ENCODE results near the gene CNKSR2. TPM values are rescaled to one million over a fixed set of nuclear protein-coding genes. Genes with fewer than 3 reads are reported as not detected.
"Not testable (repeated sequence)": the region's sequence is repeated elsewhere in the genome, so short reads cannot be mapped to it uniquely, and the experiment has no call there.

CNKSR2 gene
- total and polyA plus RNA-seq, 10 of the 15 experiments (the other 5 are each of a cell fraction or from before 2014, with no cell fraction given) = 0.02 to 0.69 (median 0.18) TPM; not detected in 4

GRCh38 chrX:21529771-21530170 is 155.6 kb downstream of the CNKSR2 start (continued):
- no peak for TF ChIP-seq NR2C2 (IDR thresholded peaks at IDR 0.05; ENCODE audit: borderline replicate concordance, control insufficient read depth, insufficient read length, low read depth)
- TF ChIP-seq MTA2 (IDR thresholded peaks at IDR 0.05; ENCODE audit: low read depth) = no peak
- no peak for TF ChIP-seq BMI1 (IDR thresholded peaks at IDR 0.05; ENCODE audit: borderline replicate concordance)
- no peak for TF ChIP-seq MAX (IDR thresholded peaks at IDR 0.05; ENCODE audit: low read depth, low read length)

GRCh38 chrX:21544642-21545041 is 170.4 kb downstream of the CNKSR2 start:
- BruUV-seq (replicated peaks); FAIRE-seq; SMC1A ChIA-PET (ENCODE audit: uncharacterized antibody, unreplicated experiment); DNase-seq (ENCODE audit: low read depth, low spot score); H4K20me1 ChIP-seq (ENCODE audit: control insufficient read depth, insufficient read depth); H3K4me1 ChIP-seq (ENCODE audit: control insufficient read depth, insufficient read depth, low read length); intact Hi-C loops (cut with micrococcal nuclease; ENCODE audit: unreplicated experiment); H3K36me3 ChIP-seq (ENCODE audit: control insufficient read depth in 2 of 2, insufficient read depth in 2 of 2, low read length in 1 of 2); RAD21 ChIA-PET (ENCODE audit: unreplicated experiment); H3K9me3 ChIP-seq (replicated peaks; ENCODE audit: control insufficient read depth, insufficient read depth, low read length); H3K9ac ChIP-seq (ENCODE audit: control insufficient read depth, insufficient read depth, low read length); in situ Hi-C loops (cut with MboI); ATAC-seq; H3K4me2 ChIP-seq (ENCODE audit: control insufficient read depth, insufficient read depth); H3K4me3 ChIP-seq; H2AFZ ChIP-seq (ENCODE audit: control insufficient read depth, low read depth, low read length); CTCF ChIA-PET; H3K27ac ChIP-seq (ENCODE audit: control insufficient read depth, insufficient read depth); H3K27me3 ChIP-seq (replicated peaks in 1 of 2; ENCODE audit: control insufficient read depth in 2 of 2, insufficient read depth in 2 of 2, low read length in 1 of 2); POLR2A ChIA-PET; H3K79me2 ChIP-seq (ENCODE audit: control insufficient read depth, insufficient read depth, low read length): not testable (repeated sequence)
- WGBS (ENCODE audit: insufficient coverage, insufficient replicate concordance, low lambda C conversion rate, missing lambda C conversion rate) = 24% methylated on average over 10 of the region's 10 CpGs

- ChIA-PET CTCF (interaction anchor here (0.5 kb wide), 1 partner anchor 67 kb away, joined by 3 read pairs; no protein-coding TSS in a partner anchor), SMC1A (ENCODE audit: uncharacterized antibody, unreplicated experiment) (interaction anchor here (1.2 kb wide), 1 partner anchor 11 kb away, joined by 4 read pairs; no protein-coding TSS in a partner anchor), RAD21 (ENCODE audit: unreplicated experiment) (no interaction called here), POLR2A (no interaction called here)
- DNase-seq (ENCODE audit: low read depth, low spot score) = no peak
- no peak overlapping the region for H2AFZ ChIP-seq (ENCODE audit: control insufficient read depth, low read depth, low read length)
- H3K4me2 ChIP-seq (ENCODE audit: control insufficient read depth, insufficient read depth) = no peak overlapping the region
- H3K36me3 ChIP-seq (ENCODE audit: control insufficient read depth in 2 of 2, insufficient read depth in 2 of 2, low read length in 1 of 2) = no peaks in the 10 kb centered on the region
- H3K9me3 ChIP-seq (replicated peaks; ENCODE audit: control insufficient read depth, insufficient read depth, low read length) = no peaks in the 10 kb centered on the region
- no TSS peak for BruUV-seq (replicated peaks)
- no peaks in the 10 kb centered on the region for H4K20me1 ChIP-seq (ENCODE audit: control insufficient read depth, insufficient read depth)
- WGBS (ENCODE audit: insufficient coverage, insufficient replicate concordance, low lambda C conversion rate, missing lambda C conversion rate) = 11% methylated on average over 2 of the region's 2 CpGs
- no peak for FAIRE-seq
- no peak overlapping the region for H3K27ac ChIP-seq (ENCODE audit: control insufficient read depth, insufficient read depth)
- H3K79me2 ChIP-seq (ENCODE audit: control insufficient read depth, insufficient read depth, low read length) = no peaks in the 10 kb centered on the region
- in situ Hi-C loops (cut with MboI) = no loop called here
- ATAC-seq = no peak
- H3K9ac ChIP-seq (ENCODE audit: control insufficient read depth, insufficient read depth, low read length) = no peak overlapping the region
- no peaks in the 10 kb centered on the region for H3K27me3 ChIP-seq (replicated peaks in 1 of 2; ENCODE audit: control insufficient read depth in 2 of 2, insufficient read depth in 2 of 2, low read length in 1 of 2)
- intact Hi-C loops (cut with micrococcal nuclease; ENCODE audit: unreplicated experiment) = no loop called here
- H3K4me1 ChIP-seq (ENCODE audit: control insufficient read depth, insufficient read depth, low read length) = no peaks in the 10 kb centered on the region
- no peak overlapping the region for H3K4me3 ChIP-seq
- TF ChIP-seq NR2C2 (IDR thresholded peaks at IDR 0.05; ENCODE audit: borderline replicate concordance, control insufficient read depth, insufficient read length, low read depth) = no peak
- no peak for TF ChIP-seq IRF4 (IDR thresholded peaks at IDR 0.05; ENCODE audit: low read depth, low read length)
- TF ChIP-seq NKRF (conservative IDR thresholded peaks at IDR 0.05) = no peak
- no peak for TF ChIP-seq RCOR1 (conservative IDR thresholded peaks at IDR 0.05; ENCODE audit: low read depth, low read length)
- no peak for TF ChIP-seq ATF3 (IDR thresholded peaks at IDR 0.05; ENCODE audit: borderline replicate concordance, extremely low read depth, low read depth, low read length)
- no peak for TF ChIP-seq ELK1 (IDR thresholded peaks at IDR 0.05; ENCODE audit: low read depth, low read length)
- no peak for TF ChIP-seq BCL11A (IDR thresholded peaks at IDR 0.05; ENCODE audit: low read depth, low read length)
- TF ChIP-seq STAT1 (conservative IDR thresholded peaks at IDR 0.05) = no peak
- TF ChIP-seq MYC (IDR thresholded peaks at IDR 0.05; ENCODE audit: insufficient read depth, insufficient read length, insufficient replicate concordance, low read length, severe bottlenecking) = no peak
These were observed 185.2 kb downstream of the CNKSR2 start for GRCh38 chrX:21559417-21559816.

All from GM12878 (cell line).